GM12892 (cell line): ENCODE data around the gene NKAIN2.

Source experiments
- POLR2A ChIP-seq: IDR thresholded peaks from 2 replicates; pipeline ENCODE4 v1.6.1; 2011; ENCODE audit warnings: low read depth, low read length, control low read depth
- POLR2AphosphoS5 ChIP-seq: IDR thresholded peaks from 2 replicates; pipeline ENCODE4 v1.6.1; 2011; ENCODE audit warnings: low read depth, low read length, control low read depth
- TAF1 ChIP-seq: IDR thresholded peaks from 2 replicates; pipeline ENCODE4 v1.6.1; 2011; ENCODE audit warnings: low read depth, mild to moderate bottlenecking, control low read depth, low read length, borderline replicate concordance

GRCh38 chr6:124659427-124659826, 855.8 kb downstream of the NKAIN2 start:
- TF ChIP-seq POLR2A (no peak), POLR2AphosphoS5 (no peak), TAF1 (no peak)
